ENCODE data around the gene PARD3B.

Gene PARD3B

DNA sequence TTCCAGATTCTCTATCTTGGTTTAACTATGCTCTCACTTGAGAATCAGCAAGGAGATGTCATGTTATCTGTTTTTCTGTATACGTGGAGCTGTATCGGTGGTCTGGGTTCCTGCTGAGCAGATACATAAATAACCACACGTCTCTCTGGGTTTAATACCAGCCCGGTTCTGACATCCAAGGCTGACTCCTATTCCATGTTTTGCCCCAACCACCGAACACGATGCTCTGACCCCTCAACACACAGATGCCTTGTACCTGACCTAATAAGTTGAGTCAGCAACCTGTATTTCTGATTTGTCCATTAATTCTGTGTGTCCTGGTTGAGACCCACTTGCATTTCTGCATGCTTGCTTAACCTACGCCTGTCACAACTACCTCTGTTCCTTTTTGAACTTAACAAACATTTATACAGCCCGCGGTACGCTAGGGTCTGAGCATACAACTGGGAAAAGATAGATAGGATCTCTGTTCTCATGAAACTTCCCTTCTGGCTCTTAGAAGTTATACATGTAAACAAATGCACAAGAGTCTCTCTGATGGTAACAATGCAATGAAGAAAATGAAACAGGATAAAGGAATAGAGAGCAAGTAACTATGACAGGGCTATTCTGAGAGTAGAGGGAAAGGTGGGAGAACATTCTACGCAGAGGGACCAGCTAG, 480.4 kb downstream of the PARD3B start:
- DNase-seq = no peak

DNA sequence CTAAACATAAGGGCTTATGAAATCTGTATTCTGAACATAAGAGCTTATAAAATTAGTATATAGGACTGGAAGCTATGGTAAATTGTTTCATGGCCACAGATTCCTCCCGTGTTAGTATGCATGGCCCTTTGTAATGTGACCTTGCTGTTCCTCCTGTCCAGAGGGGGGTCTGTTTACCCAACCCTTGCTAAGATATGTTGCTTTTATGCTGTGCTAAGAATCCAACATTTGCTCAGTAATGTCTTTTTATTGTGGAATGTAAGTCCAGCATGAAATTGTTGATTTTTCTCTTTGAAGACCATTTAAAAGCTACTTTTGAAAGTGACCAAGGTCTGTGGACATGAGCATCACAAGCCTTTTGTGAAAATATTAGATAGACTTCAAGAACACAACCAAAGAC, 485.4 kb downstream of the PARD3B start:
- DNase-seq = no peak

DNA sequence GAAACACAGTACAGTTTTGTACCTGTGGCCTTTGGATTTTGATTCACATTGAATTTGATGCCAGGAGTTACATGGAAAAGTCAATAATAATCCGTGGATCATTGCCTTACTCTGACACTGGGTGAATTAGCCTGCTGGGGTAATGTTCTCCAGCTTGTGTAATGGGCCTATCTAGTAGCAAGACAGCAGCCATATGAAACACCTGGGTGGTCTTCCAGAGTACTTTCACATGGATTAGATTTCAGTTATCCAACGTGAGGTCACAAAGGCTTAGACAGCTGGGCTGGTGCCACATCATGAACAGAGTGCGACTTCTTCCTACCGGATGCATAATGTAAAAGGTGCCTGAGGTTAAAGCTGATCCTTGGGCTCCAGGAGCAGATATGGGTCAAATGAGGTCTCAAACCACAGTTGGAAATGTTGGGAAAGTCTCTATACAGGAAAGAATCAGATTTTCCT, 486.8 kb downstream of the PARD3B start:
- no peak for DNase-seq

DNA sequence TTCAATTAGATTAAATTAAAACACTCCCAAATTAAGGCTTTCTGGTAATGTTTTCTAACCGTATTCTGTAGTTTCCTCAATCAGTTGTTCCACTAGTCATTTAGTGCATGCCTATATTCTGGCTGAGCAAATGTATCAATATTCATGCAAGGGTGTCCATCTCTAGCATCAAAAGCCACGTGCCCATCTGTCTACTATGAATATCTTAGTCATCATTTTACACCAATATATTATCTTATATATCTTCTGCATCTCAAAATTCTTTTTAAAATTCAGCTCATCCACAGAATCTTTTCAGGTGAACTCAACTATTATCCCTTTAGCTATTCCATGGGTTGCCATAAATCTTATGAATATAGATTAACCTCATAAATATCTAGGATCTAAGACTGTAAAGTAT, 488.2 kb downstream of the PARD3B start:
- DNase-seq = no peak

DNA sequence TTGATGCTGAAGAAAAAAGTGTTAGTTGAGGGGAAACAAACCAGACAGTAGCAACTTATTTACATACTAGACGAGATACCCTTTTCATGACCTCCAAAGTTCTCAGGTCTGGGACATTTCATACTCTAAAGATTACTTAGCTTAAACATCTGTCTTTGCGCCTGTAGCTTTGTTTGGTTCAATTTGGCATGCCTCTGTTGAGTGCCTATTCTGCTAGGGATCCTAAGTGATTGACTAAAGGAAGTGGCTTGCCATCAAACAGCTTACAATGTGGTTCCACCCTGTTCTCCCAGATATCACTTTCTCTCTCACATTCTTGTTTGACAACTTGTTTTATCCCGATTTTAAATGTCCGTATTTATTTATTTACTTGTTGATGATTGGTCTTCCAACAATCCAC, 488.8 kb downstream of the PARD3B start:
- no peak for DNase-seq

DNA sequence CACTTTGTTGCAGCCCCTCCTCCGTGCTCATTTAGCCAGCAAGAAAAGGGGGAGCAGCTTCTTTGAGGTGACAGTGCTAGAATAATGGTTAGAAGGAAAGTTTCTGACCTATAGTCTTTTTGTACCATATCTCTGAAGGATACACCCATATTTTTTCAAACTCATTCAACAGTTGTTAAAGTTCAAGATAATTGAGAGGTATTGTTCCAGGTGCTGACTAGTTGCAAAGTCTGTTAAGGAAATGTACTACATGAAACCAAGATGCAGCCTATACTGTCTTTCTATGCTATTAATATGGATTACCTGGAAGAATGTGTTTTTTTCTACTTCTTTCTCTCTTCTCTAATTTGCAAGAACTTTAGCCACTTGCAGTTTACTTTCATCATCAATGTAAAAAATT, 495.0 kb downstream of the PARD3B start:
- no peak for DNase-seq

DNA sequence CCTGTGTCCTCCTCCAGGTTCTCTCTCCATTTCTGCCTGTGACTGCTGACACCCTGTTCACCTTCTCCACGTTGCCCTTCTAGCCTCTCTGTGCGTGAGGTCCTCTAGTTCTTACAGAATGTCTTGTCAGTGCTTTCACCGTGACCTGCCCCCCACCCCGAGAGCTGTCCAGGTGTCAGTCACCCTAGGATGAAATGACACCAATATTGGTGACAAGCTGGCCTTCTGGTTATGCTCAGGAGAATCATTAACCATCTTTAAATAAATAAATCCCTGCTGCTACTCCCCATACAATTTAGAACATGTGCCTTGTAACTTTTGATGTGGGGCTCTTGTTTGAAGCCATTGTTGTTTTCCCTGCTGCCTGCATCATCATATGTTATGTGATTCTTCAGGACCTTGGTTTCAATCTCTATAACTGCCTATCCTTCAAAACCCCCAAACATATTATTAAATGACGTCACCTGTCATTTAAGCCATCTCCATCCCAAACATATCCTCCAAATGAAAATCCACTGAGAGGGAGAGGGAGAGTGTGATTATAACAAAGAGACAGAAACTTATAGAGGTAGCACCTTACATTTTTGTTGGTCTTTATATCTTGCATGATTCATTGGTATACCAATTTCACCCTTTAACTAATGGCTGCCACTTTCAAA, 496.3 kb downstream of the PARD3B start:
- DNase-seq = no peak

DNA sequence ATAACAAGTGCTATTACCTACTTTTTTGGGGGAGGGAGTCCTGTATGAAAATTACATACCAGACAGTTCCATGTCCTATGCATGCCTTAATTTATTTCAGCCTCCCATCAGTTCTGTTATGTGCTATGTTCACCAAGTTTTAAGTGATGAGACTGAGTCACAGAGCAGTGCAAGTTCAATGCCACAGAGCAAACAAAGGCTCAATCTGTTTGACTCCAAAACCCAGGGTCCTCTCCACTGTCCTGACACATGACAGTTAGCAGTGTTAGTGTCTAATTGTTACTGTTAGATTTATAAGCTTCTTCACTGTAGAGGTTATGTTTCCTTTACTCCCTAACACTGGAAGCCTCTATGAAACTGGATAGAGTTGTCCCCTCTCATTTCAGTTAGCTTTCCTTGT, 498.0 kb downstream of the PARD3B start:
- DNase-seq = no peak

DNA sequence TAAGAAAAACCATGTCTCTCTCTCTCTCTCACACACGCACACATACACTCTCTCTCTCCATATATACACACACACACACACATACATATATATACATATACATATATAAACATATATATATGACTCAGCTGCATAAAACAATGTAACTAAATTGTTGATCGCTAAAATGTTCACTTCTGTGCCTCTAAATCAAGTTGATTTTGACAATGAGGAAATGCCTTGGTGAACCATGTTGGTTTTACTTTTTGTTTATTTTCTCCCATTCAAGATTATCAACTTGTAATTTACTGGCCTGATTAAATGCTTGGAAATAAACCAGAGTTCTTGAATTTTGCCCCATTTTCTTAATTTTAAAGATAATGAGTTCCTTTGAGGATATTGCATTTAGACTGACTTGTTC, 500.4 kb downstream of the PARD3B start:
- DNase-seq = no peak

DNA sequence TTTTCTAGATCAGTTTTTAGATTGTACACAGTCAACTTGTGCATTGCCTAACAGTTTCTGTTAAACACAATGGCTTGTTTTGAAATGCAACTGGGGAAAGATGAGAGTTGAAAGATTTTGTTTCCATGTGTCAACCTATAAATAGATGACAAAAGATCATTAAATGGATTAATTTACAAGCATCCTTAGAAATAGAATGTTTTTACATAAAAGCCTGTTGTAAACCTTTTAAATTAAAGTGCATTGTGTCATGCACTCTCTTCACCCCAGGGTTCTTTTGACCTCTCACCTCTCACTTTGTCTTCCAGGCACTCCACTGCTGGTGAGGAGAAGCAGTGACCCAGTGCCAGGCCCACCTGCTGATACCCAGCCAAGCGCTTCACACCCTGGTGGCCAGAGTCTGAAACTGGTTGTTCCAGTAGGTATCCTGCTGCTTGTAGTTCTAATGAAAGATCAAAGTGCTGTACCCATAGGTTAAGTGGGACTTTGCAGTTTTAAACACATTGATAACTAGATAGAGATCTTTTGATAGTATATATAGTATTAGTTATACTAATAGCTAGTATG, 502.1 kb downstream of the PARD3B start:
- no peak for DNase-seq

DNA sequence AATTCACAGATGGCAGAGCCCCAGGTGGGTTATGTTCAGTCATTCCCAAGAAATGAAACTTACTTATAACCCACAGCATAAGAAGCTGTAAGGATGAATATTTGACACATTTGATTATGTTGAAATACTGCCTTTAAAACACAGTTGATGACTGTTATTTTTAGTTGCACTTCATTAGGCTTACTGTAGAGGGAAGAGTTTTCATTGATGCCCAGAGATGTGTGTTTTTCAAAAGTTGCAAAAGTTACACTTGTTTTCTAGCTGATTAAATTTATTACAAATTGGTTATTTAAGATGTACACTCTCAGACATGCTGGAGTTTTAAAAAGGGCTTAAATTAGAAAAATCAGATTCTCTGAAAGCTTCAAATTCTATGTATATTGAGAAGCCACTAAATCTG, 506.1 kb downstream of the PARD3B start:
- DNase-seq = no peak

DNA sequence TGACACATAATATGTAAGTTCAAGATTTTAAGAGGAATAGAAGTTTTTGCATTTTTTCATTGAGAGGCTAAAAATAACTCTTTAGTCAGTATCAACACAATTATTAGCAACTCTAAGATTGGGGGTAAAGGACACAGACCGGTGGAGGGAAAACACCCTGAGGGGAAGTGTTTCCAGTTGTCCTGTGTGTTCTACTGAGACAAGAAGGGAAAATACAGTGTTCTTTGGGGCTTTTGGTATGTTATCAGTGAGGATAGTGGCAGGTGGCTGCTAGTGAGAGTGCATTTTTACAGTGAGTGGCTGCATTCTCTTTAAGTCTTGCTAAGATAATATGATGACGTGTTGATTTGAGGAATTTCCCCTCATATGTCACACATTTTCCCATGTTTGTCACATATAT, 507.5 kb downstream of the PARD3B start:
- DNase-seq = no peak

DNA sequence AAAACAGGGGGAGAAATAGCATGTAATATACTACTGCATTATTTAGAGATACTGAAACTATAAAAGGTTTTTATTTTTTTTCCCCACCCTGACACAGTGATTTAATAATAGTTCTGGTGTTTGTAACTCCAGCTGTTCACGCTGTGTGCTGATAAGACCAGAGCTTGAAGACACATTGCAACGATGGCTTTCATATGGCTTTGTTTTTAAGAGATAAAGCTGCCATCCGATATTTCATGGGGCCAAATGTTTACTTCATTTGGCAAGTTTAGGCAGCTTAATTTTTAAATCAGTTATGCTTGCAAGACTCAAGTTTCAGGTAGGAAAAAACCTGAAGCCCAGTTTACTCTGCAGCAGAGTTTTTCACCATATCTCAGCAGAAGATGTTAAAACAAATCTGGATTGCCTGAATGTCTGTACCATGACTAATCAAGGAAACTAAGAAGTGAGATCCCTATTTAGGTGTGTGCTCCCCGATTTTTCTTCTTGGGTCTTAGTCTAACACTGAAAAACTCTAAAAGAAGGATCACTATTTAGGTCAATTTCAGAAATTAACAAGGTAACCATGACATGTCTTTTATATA, 508.6 kb downstream of the PARD3B start:
- no peak for DNase-seq

DNA sequence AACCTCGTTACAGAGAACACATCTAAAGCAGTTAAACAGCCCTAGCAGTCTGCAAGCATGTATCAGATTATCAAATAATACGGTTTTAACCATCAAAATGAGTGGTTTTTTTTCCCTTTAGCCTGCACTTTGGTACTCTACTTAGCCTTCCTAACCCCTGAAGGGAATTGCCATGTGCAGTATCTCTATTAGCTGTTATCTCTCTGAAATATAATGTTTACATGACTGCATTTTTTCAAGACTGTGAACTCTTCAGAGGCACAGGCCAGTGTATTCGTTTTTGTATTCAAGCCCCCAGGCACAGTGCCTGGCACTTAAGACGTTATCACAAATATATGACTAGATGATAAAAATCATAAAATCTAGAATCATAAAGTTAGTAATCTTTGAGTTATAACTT, 509.5 kb downstream of the PARD3B start:
- no peak for DNase-seq

DNA sequence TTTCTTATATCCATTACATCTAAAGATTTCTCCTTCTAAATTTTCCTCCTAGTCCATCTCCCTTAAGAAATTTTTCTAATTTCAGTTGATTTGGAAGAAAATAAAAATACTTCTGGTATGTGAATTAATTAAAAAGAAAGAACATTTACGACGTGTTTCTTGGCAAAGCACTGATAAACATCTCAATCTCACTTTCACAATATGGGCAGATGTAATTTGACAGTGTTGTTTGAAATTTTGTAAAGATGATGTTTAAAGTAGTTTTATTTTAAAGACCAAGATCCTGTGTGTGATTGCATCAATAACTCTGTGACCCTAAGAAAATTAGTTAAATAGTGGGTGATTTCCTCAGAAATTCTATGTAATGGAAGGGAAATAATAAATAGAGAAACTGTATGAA, 510.0 kb downstream of the PARD3B start:
- DNase-seq = no peak

DNA sequence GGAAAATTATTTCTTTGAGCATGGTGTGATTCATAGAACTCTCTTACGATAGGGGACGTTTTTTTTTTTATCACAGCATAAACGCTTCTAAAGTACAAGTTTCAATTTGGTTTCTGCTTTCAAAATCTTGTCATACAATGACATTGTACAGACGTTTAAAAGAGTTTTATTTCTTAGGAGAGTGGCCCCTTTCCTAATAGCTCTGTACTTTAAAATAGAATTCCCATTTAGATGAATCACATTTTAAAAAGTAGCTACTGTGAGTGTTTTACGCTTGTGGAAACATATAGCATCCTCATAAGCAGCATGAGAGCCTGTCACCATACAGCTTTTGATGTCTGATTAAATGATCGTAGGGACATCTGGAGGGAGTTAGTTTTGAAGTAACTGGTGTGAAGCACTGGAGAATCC, 510.9 kb downstream of the PARD3B start:
- DNase-seq = no peak

DNA sequence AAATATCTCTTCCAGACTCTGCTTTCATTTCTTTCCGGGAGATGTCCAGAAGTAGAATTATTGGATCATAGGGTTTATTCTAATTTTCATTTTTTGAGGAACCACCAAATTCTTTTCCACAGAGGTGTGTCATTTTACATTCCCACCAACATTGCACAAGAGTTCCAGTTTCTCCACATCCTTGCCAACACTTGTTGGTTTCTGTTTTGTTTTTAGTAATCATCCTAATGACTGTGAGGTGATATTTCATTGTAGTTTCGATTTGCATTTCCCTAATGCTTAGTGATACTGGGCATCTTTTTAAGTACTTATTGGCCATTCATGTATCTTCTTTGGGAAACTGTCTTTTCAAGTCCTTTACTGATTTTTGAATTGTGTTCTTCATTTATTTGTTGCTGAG, 513.1 kb downstream of the PARD3B start:
- DNase-seq = no peak

DNA sequence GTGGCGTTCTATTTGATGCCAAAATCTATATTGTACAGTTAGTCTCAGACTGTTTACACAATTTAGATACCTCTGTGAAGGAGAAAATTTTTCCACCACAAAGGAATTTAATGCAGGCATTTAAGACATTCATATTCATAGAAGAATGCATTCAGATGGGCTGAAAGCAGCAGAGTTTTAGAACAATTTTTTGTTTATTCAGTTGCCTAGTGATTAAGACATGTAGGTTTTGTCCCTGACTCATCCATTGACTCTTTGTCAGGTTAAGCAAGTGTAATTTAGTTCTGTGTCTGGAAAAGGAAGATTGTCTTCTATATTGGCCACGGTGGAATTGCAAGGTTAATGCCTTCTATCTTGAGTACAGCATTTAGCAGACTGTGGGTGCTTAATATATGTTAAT, 515.0 kb downstream of the PARD3B start:
- no peak for DNase-seq

DNA sequence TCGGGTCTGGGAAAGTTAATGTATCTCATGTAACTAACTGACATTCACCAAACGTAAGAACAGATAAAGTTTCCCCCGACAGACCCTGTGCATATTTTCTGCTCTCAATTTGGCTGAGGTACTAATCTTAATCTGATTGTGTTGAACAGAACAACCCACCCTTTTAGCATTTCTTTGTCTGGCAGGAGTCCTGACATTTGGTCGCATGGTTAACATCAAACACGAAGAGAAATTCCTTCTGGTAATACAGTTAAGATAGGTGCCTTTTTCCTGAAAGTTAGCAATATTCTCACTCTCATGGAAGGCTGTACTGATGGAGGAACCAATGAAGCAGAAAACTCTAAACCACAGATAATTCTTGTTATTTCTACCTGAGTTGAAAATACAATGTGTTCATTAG, 520.8 kb downstream of the PARD3B start:
- no peak for DNase-seq

DNA sequence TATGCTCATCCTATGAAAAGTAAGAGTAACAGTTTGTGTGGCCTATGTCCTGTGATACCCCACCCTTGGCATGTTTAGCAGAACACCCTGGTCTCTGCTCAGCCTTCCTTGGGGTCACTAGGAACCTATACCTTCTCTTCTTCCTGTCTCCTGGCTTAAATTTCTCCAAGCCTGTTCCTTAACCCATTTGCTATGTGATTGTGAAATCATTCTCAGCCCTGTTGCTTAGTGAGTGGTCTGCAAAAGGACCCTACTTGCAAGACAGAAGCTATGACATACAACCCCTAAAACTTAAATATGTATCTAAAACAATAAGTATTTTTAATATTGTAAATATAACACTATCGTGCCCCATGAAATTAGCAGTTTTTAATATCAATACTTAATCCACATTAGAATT, 524.7 kb downstream of the PARD3B start:
- DNase-seq = no peak

DNA sequence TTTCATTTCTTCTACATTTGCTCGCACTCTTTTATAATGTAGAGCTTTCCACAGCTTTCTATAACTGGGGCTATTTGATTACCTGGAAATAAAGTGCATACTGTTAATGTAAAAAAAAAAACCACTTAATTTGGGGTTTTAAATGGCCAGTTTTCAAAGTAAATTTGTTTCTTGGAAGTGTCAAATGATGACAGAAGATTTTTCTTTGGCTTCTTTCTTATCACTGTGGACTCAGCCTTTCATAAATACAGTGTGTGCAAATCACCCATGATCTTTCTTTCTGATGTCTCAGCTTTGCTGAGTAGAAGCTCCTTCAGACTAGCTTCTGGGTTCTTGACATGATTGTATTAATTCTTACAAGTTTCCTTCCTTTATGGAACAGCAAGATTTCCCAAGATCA, 525.6 kb downstream of the PARD3B start:
- DNase-seq = no peak

DNA sequence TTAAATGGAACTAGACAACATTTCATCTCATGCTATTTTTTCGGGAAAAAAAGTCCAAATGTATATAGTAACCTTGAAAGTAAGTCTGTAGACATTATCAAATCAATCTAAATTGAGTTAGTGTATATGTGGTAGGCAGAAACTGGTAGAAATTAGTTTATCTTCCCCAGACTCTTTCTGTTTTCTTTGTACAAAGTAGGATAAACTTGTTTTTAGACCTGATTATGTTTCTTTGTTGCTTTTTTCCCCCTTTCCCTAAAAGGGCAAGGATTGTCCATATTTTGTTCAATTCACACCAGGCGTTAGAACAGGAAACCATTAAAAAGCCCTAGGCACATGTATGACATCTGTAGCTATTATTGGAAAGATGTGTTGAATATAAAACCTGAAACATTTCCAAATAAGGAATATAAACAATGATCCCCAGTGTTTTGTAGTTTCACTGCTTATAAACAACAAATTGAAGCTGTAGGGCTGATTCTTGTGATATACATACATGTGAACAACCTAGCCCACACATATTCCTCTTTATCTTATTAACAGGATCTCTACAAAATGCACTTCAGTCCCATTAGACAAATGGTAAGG, 528.3 kb downstream of the PARD3B start:
- DNase-seq = no peak

DNA sequence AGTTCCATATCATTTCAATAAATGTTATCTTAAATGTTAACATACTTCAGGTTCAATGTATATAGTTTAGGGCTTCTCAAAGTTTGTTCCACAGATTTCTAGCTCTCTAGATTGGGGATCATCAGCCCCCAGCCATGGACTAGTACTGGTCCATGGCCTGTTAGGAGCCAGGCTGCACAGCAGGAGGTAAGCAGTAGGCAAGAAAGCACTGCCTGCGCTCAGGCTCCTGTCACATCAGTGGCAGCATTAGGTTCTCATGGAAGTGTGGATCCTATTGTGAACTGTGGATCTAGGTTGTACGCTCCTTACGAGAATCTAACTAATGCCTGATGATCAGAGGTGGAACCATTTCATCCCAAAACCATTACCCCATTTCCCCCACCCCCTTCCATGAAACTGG, 531.1 kb downstream of the PARD3B start:
- no peak for DNase-seq

DNA sequence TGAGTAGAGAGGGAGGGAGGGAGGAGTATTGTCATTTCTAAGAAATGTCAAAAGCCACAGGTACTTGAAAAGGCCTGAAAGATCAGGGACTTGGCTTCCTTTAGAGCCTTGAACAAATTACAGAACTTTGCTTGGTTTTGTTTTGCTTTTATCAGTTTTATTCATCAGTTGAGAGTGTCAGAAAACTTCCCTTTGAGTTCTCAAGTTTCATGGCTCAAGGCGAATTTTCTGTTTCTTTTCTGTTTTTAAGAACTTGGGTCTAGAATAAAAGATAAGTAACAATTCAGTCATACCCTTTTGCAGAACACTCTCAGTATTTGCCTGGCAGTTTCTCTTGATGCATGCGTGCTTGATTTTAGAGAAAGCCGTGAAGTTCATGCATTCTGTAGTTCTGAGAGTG, 531.9 kb downstream of the PARD3B start:
- no peak for DNase-seq

Measured in activated CD8-positive, alpha-beta memory T cell treated with anti-CD3 and anti-CD28 coated beads for 24 hours (primary cell).